SW 1271 (cell line): ENCODE results near the gene LRPAP1.
"Not testable (repeated sequence)": the region's sequence is repeated elsewhere in the genome, so short reads cannot be mapped to it uniquely, and the experiment has no call there.

ENCODE experiments used
- DNase-seq, 2 experiments: peaks; one replicate each; lab custom pipeline; 2025; lab: John Stamatoyannopoulos, UW

The LRPAP1 gene

DNA sequence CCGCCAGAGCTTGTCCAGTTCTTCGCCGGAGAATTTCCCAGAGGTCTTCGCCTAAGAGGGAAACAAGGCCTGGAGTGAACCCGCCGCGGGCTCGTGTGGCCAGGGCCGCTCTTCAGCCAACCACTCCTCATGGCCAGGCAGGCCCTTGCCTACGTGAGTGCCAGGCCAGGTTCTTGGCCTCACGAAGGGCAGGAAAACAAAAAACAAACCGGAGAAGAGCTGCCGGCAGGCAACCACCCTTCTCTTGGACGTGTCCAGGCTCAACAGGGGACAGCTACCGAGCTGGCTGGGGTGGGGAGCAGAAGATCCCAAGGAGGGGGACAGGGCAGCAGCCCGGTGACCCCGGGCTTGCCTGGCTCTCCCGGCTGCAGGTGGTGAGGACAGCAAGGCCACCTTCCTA lies 13.3 kb downstream of the LRPAP1 start:
- DNase-seq = no peak

DNA sequence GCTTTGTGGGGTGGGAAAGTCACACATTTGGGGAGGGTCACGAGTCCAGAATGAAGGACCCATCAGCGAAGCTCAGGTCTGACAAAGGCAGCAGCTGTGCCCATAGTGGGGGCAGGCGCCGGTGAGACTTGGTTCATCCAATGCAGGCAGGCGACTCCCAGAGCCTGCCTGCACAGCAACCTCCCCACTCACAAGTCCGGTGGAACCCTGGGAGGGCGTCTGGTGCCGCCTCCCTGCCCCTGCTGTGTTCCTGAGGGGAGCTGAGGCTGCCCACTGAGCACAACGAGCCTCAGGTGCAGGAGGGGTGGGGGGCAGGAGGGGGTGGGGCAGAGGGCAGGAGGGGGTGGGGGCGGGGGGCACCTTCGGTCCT lies 13.7 kb downstream of the LRPAP1 start:
- no peak for DNase-seq

DNA sequence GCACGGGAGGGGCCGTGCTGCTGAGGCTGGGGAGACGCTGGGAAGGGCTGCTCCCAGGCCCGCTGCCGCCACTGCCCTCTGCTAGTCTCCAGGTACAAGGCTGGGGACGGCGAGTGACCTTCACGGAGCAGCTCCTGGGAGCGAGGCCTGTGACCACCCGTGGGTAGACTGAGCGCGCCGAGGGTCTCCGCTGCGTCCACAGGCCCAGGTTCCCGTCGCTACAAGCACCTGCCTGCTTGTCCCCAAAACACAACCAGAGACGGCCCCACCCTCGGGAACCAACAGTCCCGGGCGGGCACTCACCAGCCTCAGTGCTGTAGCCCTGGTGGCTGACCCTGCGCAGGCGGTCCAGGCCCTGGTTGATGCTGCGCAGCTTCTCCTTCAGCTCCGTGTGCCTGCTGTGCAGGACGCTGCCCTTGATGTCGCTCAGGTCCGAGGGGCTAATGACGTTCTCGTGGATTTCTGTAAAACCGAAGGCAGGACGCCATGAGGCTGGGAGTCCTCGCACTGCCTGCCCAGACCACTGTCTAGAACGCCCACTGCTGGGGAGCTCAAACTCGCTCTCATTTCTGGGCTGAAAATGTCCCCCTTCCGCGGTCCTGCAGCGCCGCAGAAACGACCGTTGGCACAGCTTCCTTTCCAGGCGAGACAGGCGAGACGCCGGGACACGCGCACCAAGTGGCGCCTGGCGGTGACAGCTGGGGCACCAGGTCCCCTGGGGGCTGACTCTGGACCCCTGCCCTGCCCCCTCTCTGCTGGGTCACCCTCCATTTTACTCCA lies 14.3 kb downstream of the LRPAP1 start:
- DNase-seq = no peak

DNA sequence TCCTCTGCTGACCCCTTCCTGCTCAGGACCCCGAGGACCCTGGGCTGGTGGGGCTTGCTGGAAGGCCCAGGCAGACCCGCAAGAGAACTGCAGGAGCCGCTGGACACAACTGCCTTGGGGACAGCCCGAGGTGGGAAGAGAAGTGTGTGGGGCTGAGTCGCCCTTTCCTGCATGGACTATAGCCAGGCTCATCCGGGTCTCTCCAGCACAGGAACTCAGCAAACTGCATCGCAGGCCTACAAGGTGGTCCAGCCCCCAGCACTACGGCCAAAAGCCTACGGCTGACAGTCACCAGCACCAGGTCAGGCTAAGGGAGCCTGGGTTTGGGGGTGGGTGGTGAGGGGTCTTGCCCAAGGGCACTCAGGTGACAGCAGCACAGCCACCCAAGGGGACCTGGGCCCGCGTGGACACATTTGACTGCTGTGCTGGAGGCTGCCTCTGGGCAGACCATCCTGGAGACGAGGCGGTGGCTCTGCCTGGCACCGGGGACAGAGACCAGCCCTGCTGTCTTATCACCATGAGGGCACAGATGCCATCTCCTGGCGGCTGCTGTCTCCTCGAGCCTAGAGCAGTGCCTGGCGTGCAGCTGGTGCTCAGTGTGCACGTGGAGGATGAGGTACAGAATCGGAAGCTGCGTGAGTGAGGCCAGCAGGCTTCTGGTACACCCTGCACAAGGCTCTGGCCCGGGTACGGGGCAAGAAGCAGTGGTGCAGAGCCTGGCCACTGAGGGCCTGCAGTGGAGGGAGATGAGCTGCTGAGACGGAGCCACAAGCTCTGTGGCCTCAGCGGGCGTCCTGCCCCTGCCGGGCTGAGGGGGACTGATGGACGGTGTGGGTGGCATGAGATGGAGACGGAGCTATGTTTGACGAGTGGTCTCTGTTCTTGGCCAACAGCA lies 15.1 kb downstream of the LRPAP1 start:
- DNase-seq = no peak

DNA sequence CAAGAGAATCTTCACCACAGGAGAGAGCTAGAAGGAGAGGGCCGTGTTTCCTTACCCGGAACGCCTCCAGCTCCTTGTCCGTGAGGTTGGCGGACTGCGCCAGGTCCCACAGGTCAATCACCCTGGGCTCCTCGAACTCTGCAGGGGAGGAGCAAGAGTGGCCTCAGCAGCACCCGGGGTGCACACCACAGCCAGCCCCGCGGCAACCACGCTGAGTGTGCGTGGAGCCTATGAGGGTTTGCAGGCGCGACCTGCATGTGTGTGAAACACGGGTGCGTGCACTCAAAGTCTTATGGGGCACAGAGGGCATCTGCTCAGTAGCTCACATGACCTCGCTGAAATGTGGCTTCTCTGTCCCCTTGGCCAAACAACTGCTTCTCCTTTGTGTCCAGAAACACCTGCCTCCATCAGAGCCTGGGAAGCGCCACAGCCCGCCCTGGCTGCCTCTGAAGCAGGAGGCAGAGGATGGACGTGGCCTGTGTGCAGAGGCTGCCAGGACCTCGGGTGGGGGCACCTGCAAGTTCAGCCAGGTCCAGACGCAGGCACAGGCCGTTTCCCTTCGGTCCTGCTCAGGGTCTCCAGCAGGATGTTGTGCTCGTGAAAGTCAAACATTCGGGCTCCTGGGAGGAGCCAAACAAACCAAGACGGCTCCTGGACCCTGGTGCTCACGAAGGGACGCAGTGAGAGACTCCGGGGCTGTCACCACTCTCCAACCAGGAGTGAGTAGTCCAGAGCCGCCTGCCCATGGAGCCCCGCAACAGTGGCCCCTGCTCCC lies 16.0 kb downstream of the LRPAP1 start:
- no peak for DNase-seq

DNA sequence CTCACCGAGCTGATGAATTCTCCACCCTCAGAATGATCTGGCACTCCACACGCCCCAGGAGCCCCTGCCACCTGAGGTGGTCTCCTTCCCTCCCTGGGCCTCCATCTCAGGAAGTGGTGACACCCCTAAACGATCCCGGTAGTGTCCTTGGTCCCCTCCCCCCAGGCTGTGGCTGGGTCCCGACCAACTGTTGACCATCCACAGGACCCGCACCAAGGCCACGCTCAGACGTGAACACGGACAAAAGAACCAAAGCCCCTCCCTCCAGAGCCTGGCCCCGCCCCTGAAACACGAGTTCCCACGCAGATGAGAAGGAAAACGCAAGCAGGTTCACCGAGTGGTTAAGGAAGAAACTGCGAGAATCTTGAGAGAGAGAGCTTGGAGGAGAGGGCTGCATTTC lies 16.6 kb downstream of the LRPAP1 start:
- no peak for DNase-seq

DNA sequence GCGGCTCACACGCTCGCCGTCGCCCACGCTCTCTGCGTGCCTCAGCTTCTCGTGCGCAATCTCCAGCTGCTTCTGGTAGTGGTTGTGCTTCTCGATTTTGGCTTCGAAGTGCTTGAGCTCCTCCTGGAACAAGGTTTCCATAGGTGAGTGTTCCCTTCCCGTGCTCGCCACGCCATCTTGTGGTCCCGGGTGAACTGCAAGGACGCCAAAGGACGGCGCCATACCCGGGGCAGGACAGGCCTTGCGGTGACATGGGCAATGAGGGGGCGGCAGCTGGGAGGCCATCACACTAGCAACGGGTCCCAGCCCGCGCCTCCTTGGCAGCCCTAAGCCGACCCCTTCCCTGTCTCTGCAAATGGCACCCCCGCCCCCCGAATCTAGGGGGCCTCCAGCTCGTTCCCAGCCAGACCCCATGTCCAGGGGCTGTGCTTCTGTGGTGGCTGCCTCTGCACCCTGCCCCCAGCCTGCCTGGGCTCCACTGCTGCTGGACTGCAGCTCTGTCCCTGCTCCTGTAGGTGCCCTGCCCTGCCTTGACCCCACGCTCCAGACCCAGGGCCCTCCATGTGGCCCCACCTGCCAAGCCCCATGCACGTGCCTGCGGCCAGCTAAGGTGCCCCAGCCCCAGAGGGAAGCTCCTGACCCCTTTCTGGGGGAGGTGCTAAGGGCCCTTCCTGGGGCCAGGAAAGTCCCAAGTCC lies 17.3 kb downstream of the LRPAP1 start:
- DNase-seq = no peak

DNA sequence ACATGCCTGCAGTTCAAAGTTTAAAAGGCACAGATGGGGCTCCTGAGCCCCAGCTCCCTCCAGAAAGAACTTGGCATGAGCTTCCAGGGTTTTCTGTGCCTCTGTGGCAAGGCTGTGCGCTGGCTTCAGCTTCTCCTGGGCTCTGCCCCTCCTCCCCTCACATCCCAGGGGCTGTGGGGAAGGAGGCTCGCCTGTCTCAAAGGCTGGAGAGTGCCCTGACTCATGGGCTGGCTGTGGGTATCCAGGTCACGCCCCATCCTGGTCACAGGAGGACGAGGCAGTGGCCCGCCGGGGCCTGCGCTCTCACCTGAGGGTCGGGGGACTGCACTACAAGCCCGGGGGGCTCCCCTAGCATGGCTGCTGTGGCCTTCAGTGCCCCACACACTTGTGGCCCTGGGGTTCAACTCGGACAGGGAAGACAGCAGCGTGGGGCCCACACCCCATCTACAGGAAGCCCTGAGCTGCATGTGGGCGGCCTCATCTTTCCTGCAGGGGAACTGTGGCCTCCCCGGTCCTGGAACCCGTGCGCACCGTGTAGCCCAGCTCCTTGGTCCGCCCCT lies 17.9 kb downstream of the LRPAP1 start:
- DNase-seq = no peak

DNA sequence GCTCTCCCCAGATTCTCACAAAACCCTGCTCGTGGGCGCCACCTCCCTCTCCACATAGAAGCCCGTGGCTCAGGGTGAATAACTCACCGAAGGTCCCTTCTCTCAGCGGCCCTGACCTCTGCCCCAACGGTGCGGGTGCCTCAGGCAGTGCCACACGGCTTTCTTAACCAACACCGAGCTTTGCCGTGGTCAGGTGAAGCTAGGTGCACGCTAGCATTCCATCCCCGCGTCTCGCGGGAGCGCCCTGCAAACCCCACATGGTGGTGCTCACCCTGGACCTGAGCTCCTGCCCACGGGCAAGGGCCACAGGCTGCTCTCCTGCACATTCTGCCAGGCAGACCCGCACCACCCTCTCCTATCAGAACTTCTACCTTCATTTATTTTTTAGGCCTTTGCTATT lies 18.4 kb downstream of the LRPAP1 start:
- no peak for DNase-seq

DNA sequence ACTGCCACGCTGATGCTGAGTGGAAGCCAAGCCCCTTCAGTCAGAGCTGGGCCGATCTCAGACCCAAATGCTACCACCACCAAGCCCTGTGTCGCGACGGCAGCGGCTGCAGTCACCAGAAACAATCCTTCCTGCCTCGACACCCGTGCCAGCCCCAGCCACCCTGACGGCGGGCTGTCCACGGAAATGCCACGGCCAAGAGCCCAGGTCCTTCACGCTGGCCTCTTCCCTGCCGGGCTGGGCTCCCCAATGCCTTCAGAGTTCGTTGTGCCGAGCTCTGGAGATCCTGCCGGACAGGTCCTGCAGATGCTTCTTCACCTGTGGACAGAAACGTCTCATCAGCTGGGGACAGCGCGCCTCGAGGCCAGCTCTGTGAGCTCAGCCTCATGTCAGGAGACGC lies 19.5 kb downstream of the LRPAP1 start:
- no peak for DNase-seq

DNA sequence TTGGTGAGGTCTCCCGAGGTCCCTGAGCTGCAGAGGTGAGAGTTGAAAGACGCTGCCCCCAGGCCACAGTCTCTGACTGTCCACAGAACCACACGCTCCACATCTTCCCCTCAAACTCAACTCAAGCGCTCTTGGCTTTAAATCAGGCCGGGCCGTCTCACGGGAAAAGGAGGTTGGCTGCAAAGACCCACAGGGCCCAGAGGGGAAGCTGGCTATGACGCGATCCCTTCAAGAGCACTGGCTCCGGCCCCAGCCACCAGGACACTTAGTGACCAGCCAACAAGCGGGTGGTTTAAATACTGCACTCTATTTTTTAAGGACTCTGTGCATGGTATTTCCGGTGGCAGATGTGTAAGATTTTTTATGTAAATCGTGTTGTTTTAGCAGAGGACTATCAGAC lies 19.9 kb downstream of the LRPAP1 start:
- DNase-seq = no peak

DNA sequence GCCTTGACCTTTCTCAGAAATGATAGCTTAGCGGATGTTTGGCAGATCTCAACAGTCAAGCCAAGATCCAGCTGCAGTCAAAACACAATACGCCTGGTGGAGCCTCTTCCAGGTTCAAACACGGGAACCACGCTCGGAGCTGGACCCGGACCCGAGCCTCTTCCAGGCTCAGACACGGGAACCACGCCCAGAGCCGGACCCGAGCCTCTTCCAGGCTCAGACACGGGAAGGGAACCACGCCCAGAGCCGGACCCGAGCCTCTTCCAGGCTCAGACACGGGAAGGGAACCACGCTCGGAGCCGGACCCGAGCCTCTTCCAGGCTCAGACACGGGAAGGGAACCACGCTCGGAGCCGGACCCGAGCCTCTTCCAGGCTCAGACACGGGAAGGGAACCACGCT lies 20.6 kb downstream of the LRPAP1 start:
- DNase-seq = not testable (repeated sequence)

DNA sequence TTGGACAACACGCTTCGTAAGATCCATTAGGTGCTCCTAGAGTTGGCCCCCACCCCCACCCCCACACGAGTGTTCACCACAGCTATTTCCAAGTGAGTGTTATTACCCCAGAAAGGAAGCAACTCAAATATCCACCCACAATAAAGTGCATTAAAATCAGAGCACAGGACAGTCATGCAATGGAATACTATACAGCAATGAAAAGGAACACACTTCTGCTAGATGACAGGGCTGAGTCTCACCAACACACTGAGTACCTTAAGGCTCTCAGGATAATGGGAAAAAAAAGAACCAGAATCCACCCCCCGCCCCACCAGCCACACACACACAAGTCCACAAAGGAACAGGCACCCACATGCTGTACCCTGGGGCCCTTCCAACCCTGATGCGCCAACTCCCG lies 21.0 kb downstream of the LRPAP1 start:
- no peak for DNase-seq

DNA sequence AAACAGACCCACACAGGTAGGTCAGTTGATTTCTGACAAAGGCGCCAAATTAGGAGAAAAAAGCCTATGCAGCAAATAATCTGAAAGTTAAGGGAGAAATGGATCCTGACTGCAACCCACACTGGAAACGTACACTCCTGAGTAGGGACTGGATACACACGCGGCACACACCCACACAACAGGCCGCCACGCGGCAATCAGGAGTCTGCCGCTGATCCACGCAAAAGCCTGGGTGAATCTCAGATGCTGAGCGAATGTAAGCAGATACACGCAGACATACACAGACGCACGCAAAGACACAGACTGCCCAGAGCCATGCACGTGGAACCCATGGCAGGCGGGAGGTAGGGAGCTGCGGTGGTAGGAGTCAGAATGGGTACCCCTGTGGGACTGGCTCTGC lies 21.7 kb downstream of the LRPAP1 start:
- DNase-seq = no peak

DNA sequence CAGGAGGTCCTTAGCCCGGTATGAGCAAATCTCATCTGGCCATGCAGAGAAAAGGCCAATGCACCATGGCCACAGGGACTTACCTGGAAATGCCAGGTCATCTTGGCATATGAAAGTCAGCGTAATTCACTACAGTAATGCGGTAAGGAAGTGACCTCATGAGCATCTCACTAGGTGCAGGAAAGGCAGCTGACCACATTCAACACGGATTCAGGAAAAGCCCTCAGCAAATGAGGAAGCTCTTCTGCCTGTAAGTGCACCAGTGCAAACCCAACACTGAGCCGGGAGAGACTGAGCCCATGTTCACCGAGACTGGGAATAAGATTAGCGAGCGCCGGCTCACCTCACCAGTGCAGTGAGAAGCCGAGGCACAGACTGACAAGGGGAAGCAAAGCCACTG lies 23.7 kb downstream of the LRPAP1 start:
- DNase-seq = no peak

DNA sequence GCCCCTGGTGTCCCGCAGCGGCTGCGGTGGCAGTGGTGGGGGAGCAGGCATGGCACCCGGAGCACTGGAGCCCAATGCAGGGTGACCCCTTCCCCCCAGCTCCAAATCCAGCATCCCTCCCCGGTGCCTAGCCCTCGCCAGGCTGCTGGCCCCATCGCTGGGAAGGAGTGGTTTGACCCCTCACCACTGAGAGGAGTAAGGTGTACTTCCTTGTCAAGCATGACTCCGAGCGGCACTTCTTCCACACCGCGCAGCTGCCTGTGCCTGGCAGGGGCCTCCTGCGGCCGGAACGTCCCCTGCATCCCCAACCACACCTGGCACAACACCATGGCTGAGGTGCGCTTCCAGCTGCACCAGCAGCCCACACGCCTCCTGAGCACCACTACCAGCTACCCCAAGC lies 27.0 kb downstream of the LRPAP1 start:
- DNase-seq = no peak

DNA sequence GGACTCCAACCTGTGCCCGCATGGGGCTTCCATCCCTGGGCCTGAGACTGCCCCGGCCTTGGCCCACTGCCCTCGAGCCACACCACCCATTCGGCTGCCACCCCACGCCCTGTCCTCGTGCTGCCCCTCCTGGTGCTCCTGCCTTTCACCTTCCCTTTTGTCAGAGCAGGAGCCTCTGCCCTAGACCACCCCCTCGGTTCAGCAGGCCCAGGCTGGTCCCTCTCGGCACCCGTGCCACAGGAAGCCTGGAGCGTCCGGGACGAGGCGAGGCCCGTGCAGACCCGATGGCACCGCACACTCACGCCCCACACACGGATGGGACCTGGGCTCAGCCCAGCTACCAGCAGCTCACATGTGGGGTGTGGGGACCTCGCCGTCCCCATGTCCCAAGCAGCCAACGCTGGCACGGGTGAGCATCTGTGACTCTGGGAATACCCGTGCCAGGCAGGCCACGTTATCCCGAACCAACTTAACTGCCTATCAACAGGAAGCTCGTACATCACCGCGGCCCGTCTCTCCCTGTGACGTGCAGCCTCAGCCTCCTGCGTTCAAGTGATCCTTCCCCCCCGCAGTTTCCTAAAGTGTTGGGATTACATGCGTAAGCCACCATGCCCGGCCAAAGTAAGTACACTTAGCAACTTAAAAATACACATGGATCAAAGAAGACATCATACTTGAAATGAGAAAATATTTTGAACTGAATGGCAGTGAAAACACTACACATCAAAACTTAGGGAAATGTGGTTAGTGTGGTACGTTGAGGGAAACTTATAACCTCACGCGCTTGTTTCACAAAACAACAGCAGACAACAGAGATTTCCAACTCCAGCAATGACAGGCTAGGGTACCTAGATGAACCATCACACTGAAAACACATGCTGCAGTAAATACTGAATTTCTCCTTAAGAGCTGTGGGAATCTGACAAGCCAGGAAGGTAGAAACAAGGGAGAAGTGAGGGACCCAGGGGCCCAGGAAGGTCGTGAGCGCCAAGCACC lies 29.0 kb downstream of the LRPAP1 start:
- no peak for DNase-seq

DNA sequence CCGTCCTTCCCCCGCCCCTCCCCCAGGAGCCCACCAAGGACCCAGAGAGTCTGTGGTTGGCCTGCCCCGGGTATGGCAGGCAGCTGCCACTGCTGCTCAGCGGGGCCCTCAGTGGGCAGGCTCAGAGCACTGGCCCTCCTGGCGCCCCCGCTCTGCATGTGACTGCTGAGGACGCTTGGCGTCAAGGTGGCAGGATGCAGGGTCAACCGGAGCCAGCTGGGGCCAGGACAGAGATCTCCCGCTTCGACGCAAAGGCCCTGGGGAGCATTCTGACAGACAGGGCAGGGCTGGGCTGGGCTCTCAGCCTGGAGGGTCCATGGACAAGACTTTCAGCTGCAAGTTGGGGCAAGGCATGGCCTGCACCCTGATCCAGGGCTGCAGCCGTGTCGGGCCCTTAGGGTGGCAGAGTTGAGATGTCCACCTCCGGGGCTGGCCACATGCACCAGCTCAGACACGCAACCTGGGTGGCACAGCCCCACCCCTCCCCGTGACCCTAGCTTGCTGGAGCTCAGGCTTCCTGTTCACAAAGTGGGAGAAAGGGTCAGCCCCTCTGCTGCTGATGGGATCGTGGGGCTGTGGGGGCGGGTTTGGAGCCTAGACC lies 30.3 kb downstream of the LRPAP1 start:
- no peak for DNase-seq

DNA sequence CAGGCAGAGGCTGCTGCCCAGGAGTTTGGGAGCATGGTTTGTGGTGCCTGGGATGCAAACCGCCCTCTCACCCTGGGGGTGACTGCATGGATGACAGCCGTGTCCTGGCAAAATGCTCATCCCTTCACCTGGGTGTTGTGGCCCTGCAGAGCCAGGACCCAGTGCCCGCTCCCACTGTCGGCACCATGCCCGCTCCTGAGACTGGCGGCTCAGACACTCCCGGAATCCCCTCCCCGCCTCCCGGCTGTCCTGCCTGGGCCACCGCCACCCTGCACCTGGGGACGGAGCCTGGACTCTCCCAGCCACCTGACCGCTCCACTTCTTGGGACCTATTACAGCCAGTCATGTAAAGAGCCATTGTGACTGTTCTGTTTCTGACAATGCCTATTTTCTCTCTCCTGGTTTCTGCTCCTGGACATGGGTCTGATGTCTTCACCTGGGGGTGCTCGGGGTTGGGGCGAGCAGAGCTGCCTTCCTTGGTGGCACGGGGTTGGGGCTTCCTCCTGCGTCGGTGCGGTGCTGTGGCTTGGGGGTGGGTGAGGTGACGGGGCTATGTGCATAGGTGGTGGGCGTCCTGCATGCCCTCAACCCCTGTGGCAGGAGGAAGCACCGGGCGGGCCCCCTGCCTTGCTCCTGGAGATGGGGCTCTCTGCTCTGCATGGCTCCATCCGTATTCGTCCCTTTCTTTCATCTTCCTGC lies 30.9 kb downstream of the LRPAP1 start:
- DNase-seq = no peak
